GM12864 (cell line): ENCODE data around the gene FSTL3.

ENCODE experiments used
- DNase-seq: peaks from one replicate; pipeline ENCODE4 v3.0.0-alpha.2; 2011; ENCODE audit warnings: low read depth
- H3K4me3 ChIP-seq: 2 replicates; pipeline ENCODE4 v1.5.1; 2011; ENCODE audit warnings: mild to moderate bottlenecking, low read depth, low read length, control low read depth
- CTCF ChIP-seq: IDR thresholded peaks from 2 replicates; pipeline ENCODE4 v1.5.1; 2011; ENCODE audit warnings: low read depth, mild to moderate bottlenecking, moderate library complexity, low read length, control low read depth, inconsistent platforms; ENCODE audit errors: missing control alignments

The FSTL3 gene

GRCh38 chr19:641702-642101, 34.5 kb upstream of the FSTL3 start:
- DNase-seq, result no peak
- H3K4me3 ChIP-seq, result no peak overlapping the region
- no peak for TF ChIP-seq CTCF

- no peak for TF ChIP-seq CTCF
- no peak for DNase-seq
- no peak overlapping the region for H3K4me3 ChIP-seq
Observed at GRCh38 chr19:642767-643727, 33.1 kb upstream of the FSTL3 start.

GRCh38 chr19:643736-644135, 32.5 kb upstream of the FSTL3 start:
- TF ChIP-seq CTCF, result no peak
- H3K4me3 ChIP-seq, result no peak overlapping the region
- DNase-seq, result no peak

GRCh38 chr19:644363-644762, 31.8 kb upstream of the FSTL3 start:
- H3K4me3 ChIP-seq, result no peak overlapping the region
- DNase-seq, result no peak
- no peak for TF ChIP-seq CTCF

GRCh38 chr19:644789-645188, 31.4 kb upstream of the FSTL3 start:
- TF ChIP-seq CTCF, result no peak

GRCh38 chr19:645912-646778, 30.0 kb upstream of the FSTL3 start:
- H3K4me3 ChIP-seq, result no peak overlapping the region
- no peak for DNase-seq
- no peak for TF ChIP-seq CTCF

More at GRCh38 chr19:644789-645188, 31.4 kb upstream of the FSTL3 start:
- DNase-seq, result no peak
- no peak overlapping the region for H3K4me3 ChIP-seq
